SK-N-SH (cell line): Measurements from ENCODE around the gene GMCL1. TPM values are rescaled to one million over a fixed set of nuclear protein-coding genes. Genes with fewer than 3 reads are reported as not detected.
"Not testable (repeated sequence)": the region's sequence is repeated elsewhere in the genome, so short reads cannot be mapped to it uniquely, and the experiment has no call there.

Experiments used
- CTCF ChIA-PET: fragments of 300-600, 350-600 bp; formaldehyde crosslinking; extraction: SDS; loops from one replicate; lab custom pipeline; 2021; lab: Yijun Ruan, JAX
- POLR2A ChIA-PET: fragments of 350-600 bp; sonication (Branson Sonifier 250); formaldehyde crosslinking; extraction: SDS; loops from one replicate; lab custom pipeline; 2020; ENCODE audit warnings: antibody characterized with exemption, inconsistent platforms; lab: Yijun Ruan, JAX
- DNase-seq: peaks from one replicate; pipeline ENCODE4 v3.0.0; 2012
- H2AFZ ChIP-seq: fragments of 200-600 bp; sonication (generic); 2 replicates; pipeline ENCODE4 v1.8.1; 2016; ENCODE audit warnings: antibody characterized with exemption, mild to moderate bottlenecking, low read depth
- H3F3A ChIP-seq: fragments of 200-600 bp; sonication (generic); replicated peaks from 2 replicates; pipeline ENCODE3; 2016; ENCODE audit warnings: antibody characterized with exemption, mild to moderate bottlenecking; ENCODE audit not compliant: insufficient read depth
- H3K27ac ChIP-seq, 2 experiments: fragments of 200-500 bp in 1 of 2; fragments of 200-600 bp in 1 of 2; sonication (Bioruptor generic) in 1 of 2; sonication (generic), shearing (Covaris generic) in 1 of 2; 2 replicates each; pipeline versions ENCODE4 v1.5.1 to v1.6.1; 2014 to 2016; ENCODE audit warnings: low read depth in 2 of 2, inconsistent platforms in 1 of 2, low read length in 1 of 2, mild to moderate bottlenecking in 1 of 2, mixed read lengths in 1 of 2
- H3K27me3 ChIP-seq: fragments of 200-600 bp; sonication (generic), shearing (Covaris generic); 2 replicates; pipeline ENCODE4 v1.6.1; 2016; ENCODE audit warnings: mixed run types; ENCODE audit not compliant: insufficient read depth
- H3K36me3 ChIP-seq, 2 experiments: fragments of 200-500 bp in 1 of 2; fragments of 200-600 bp in 1 of 2; sonication (Bioruptor generic) in 1 of 2; sonication (generic) in 1 of 2; replicated peaks in 1 of 2; 2 replicates each; pipeline versions ENCODE3 to v1.5.1; 2014 to 2016; ENCODE audit warnings: low read length in 1 of 2, mild to moderate bottlenecking in 1 of 2; ENCODE audit not compliant: insufficient read depth in 2 of 2, control insufficient read depth in 1 of 2
- H3K4me1 ChIP-seq, 2 experiments: fragments of 200-500 bp in 1 of 2; fragments of 200-600 bp in 1 of 2; sonication (Bioruptor generic) in 1 of 2; sonication (generic), shearing (Covaris generic) in 1 of 2; 2 replicates each; pipeline versions ENCODE4 v1.5.1 to v1.6.1; 2014 to 2016; ENCODE audit warnings: low read depth in 1 of 2, low read length in 1 of 2, mixed run types in 1 of 2; ENCODE audit not compliant: insufficient read depth in 2 of 2, control insufficient read depth in 1 of 2
- H3K4me2 ChIP-seq: fragments of 200-600 bp; sonication (generic), shearing (Covaris generic); 2 replicates; pipeline ENCODE4 v1.6.1; 2017; ENCODE audit warnings: mixed run types
- H3K4me3 ChIP-seq, 2 experiments: fragments of 200-500 bp in 1 of 2; fragments of 200-600 bp in 1 of 2; sonication (Bioruptor generic) in 1 of 2; sonication (generic), shearing (Covaris generic) in 1 of 2; 2 replicates each; pipeline versions ENCODE4 v1.5.1 to v1.8.1; 2014 to 2016; ENCODE audit warnings: low read depth in 2 of 2, inconsistent platforms in 1 of 2, low read length in 1 of 2, mild to moderate bottlenecking in 1 of 2, mixed read lengths in 1 of 2, moderate library complexity in 1 of 2
- H3K79me2 ChIP-seq: fragments of 200-600 bp; sonication (generic); 2 replicates; pipeline ENCODE4 v1.8.1; 2017; ENCODE audit warnings: mild to moderate bottlenecking; ENCODE audit not compliant: insufficient read depth
- H3K9ac ChIP-seq: fragments of 200-600 bp; sonication (generic); 2 replicates; pipeline ENCODE4 v1.6.1; 2017; ENCODE audit warnings: mixed run types
- H3K9me2 ChIP-seq: fragments of 200-600 bp; sonication (generic); 2 replicates; pipeline ENCODE4 v1.6.1; 2017; ENCODE audit warnings: mixed run types
- H3K9me3 ChIP-seq: fragments of 200-600 bp; sonication (generic); 2 replicates; pipeline ENCODE4 v1.6.1; 2017; ENCODE audit warnings: mixed run types, mild to moderate bottlenecking, moderate library complexity
- H4K20me1 ChIP-seq: fragments of 200-600 bp; sonication (generic); 2 replicates; pipeline ENCODE4 v1.6.1; 2017; ENCODE audit warnings: mild to moderate bottlenecking, mixed run types; ENCODE audit not compliant: insufficient read depth
- CHD2 ChIP-seq: fragments of 150-350 bp; IDR thresholded peaks from 2 replicates; pipeline ENCODE4 v1.6.1; 2018; ENCODE audit warnings: low read length; ENCODE audit not compliant: partially characterized antibody
- CTCF ChIP-seq: fragments of 200-600 bp; sonication (generic); IDR thresholded peaks from 2 replicates; pipeline ENCODE4 v1.6.1; 2017; ENCODE audit warnings: antibody characterized with exemption, mild to moderate bottlenecking, moderate library complexity
- EZH2phosphoT487 ChIP-seq: fragments of 200-600 bp; sonication (generic); IDR thresholded peaks from 2 replicates; pipeline ENCODE4 v1.6.1; 2017; ENCODE audit warnings: low read depth, mixed run types, mild to moderate bottlenecking, antibody characterized with exemption, moderate library complexity, borderline replicate concordance
- JUND ChIP-seq: IDR thresholded peaks from 2 replicates; pipeline ENCODE4 v1.4.0; 2012
- MAX ChIP-seq: IDR thresholded peaks from 2 replicates; pipeline ENCODE4 v1.4.0; 2012; ENCODE audit warnings: low read depth
- NFIC ChIP-seq: IDR thresholded peaks from 2 replicates; pipeline ENCODE4 v1.4.0; 2012; ENCODE audit warnings: borderline replicate concordance
- NRF1 ChIP-seq: IDR thresholded peaks from 2 replicates; pipeline ENCODE4 v1.6.1; 2012; ENCODE audit warnings: low read depth, mild to moderate bottlenecking, low read length
- PBX3 ChIP-seq: IDR thresholded peaks from 2 replicates; pipeline ENCODE4; 2012
- RCOR1 ChIP-seq: fragments of 150-350 bp; IDR thresholded peaks from 2 replicates; pipeline ENCODE4 v1.6.1; 2017; ENCODE audit warnings: antibody characterized with exemption, low read length
- SIN3A ChIP-seq: IDR thresholded peaks from 2 replicates; pipeline ENCODE4 v1.6.1; 2012; ENCODE audit warnings: low read depth, mild to moderate bottlenecking, low read length, moderate library complexity, borderline replicate concordance
- TAF1 ChIP-seq: IDR thresholded peaks from 2 replicates; pipeline ENCODE4 v1.6.1; 2012; ENCODE audit warnings: low read depth, mild to moderate bottlenecking, low read length, moderate library complexity, borderline replicate concordance
- TCF12 ChIP-seq: IDR thresholded peaks from 2 replicates; pipeline ENCODE4 v1.4.0; 2012
- TEAD4 ChIP-seq: IDR thresholded peaks from 2 replicates; pipeline ENCODE4 v1.4.0; 2012; ENCODE audit warnings: mild to moderate bottlenecking, borderline replicate concordance; ENCODE audit not compliant: insufficient read depth
- YY1 ChIP-seq: IDR thresholded peaks from 2 replicates; pipeline ENCODE4 v1.4.0; 2012; ENCODE audit warnings: low read depth, mild to moderate bottlenecking
- WGBS: methylation state at CpG from one replicate; pipeline ENCODE4 v1.1.6; 2017; ENCODE audit warnings: low lambda C conversion rate; 5-methylcytosine and 5-hydroxymethylcytosine counted together
- polyA plus RNA-seq, 3 experiments: library from polyadenylated mRNA; depleted of rRNA; stranded (reverse); fragments of >200 nt; gene quantifications; 2 replicates each; pipeline ENCODE4 v1.2.3, GENCODE V29; 2012
- TF ChIP-seq, protein P1 (sequence below): IDR thresholded peaks from 2 replicates; pipeline ENCODE4 v1.4.0; 2012; ENCODE audit warnings: low read depth, borderline replicate concordance
- TF ChIP-seq, protein P2 (sequence below): fragments of 150-350 bp; IDR thresholded peaks from 2 replicates; pipeline ENCODE4 v1.6.1; 2016; ENCODE audit warnings: mild to moderate bottlenecking, low read depth, low read length

GMCL1 gene
- polyA plus RNA-seq, 1 of the 3 experiments (the other 2 are of a cell fraction): 6.2 TPM

DNA sequence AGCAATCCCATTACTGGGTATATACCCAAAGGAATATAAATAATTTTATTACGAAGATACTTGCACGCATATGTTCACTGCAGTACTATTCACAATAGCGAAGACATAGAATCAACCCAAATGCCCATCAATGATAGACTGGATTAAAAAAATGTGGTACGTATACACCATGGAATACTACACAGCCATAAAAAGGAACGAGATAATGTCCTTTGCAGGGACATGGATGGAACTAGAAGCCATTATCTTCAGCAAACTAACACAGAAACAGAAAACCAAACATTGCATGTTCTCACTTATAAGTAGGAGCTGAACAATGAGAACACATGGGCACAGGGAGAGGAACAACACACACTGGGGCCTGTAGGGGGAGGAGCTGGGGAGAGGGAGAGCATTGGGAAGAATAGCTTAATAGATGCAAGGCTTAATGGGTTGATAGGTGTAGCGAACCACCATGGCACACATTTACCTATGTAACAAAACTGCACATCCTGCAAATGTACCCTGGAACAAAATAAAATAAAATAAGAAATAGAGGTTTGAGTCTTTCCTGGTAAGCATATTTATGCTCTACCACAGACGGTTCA, 63.5 kb downstream of the GMCL1 start:
- H3K36me3 ChIP-seq: peaks cover 17 to 25% of the 10 kb centered on the region in 2 experiments
- not testable (repeated sequence) for H3K27me3 ChIP-seq, H3K4me1 ChIP-seq, DNase-seq, H3K9me3 ChIP-seq, H3K4me2 ChIP-seq, H3K9ac ChIP-seq, H3K27ac ChIP-seq, H4K20me1 ChIP-seq, H3K9me2 ChIP-seq, H3F3A ChIP-seq
- POLR2A ChIA-PET: interaction anchor here (1.5 to 1.8 kb wide), 2 partner anchors 21 to 168 kb away, joined by 3 to 14 read pairs; partner anchors contain the start of gene MXD1
- H2AFZ ChIP-seq: peak overlapping the region; percentile 100
- TF ChIP-seq CTCF: peak; percentile 11; the same call in 1 of the 2 replicates
- WGBS: 91% methylated on average over 7 of the region's 7 CpGs
- H3K79me2 ChIP-seq: peaks cover 40% of the 10 kb centered on the region
- CTCF ChIA-PET: interaction anchor here (1.3 kb wide), 1 partner anchor 168 kb away, joined by 7 read pairs; no protein-coding TSS in a partner anchor
- H3K4me3 ChIP-seq: peak overlapping the region in 1 of 2 experiments; percentile 97; a peak in 1 of 4 replicates

GRCh38 chr2:69893684-69894551, 64.5 kb downstream of the GMCL1 start, which contains the start of gene SNRNP27:
Gene SNRNP27, plus strand, starts transcription at chr2:69893956. Its CDS starts 29 bp downstream, at chr2:69893985.
- no peaks in the 10 kb centered on the region; the same call in 1 of the 2 replicates for H3K9me2 ChIP-seq
- no peaks in the 10 kb centered on the region for H3K27me3 ChIP-seq
- peak; percentile 79 for DNase-seq
- H3K9ac ChIP-seq: peak within 1 kb of the TSS; percentile 93
- peaks cover 0 to 5% of the 10 kb centered on the region in 2 experiments; a peak in 1 of 4 replicates for H3K4me1 ChIP-seq
- H3K4me3 ChIP-seq: peak within 1 kb of the TSS; percentile 81 to 97
- no peaks in the 10 kb centered on the region for H3K9me3 ChIP-seq
- peaks cover 5% of the 10 kb centered on the region; the same call in 1 of the 2 replicates for H4K20me1 ChIP-seq
- ChIA-PET POLR2A (interaction anchor here (0.7 to 1.8 kb wide), 3 partner anchors 20 to 169 kb away, joined by 3 to 14 read pairs (median 4); partner anchors contain the start of gene MXD1), CTCF (interaction anchor here (0.8 to 1.9 kb wide), 6 partner anchors 16 to 169 kb away, joined by 3 to 7 read pairs (median 5); partner anchors contain the start of gene MXD1)
- H3K4me2 ChIP-seq: peak within 1 kb of the TSS; percentile 99
- H3F3A ChIP-seq: peaks cover 4% of the 10 kb centered on the region
- H3K27ac ChIP-seq: peak within 1 kb of the TSS; percentile 76 to 86
- H2AFZ ChIP-seq: peak within 1 kb of the TSS; percentile 100
- peaks cover 46% of the 10 kb centered on the region for H3K79me2 ChIP-seq
- under 1% methylated on average over 29 of the region's 32 CpGs for WGBS
- peaks cover 23 to 31% of the 10 kb centered on the region in 2 experiments for H3K36me3 ChIP-seq
- TF ChIP-seq JUND: 0 out of 2 replicates have a peak, but pooled peaks have one; percentile 23
- TF ChIP-seq, protein P1, sequence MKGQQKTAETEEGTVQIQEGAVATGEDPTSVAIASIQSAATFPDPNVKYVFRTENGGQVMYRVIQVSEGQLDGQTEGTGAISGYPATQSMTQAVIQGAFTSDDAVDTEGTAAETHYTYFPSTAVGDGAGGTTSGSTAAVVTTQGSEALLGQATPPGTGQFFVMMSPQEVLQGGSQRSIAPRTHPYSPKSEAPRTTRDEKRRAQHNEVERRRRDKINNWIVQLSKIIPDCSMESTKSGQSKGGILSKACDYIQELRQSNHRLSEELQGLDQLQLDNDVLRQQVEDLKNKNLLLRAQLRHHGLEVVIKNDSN: no peak
- TF ChIP-seq RCOR1: peak; percentile 52; the same call in 1 of the 2 replicates
- peak; percentile 89 for TF ChIP-seq MAX
- peak; percentile 31; the same call in 1 of the 2 replicates for TF ChIP-seq TCF12
- TF ChIP-seq, protein P2, sequence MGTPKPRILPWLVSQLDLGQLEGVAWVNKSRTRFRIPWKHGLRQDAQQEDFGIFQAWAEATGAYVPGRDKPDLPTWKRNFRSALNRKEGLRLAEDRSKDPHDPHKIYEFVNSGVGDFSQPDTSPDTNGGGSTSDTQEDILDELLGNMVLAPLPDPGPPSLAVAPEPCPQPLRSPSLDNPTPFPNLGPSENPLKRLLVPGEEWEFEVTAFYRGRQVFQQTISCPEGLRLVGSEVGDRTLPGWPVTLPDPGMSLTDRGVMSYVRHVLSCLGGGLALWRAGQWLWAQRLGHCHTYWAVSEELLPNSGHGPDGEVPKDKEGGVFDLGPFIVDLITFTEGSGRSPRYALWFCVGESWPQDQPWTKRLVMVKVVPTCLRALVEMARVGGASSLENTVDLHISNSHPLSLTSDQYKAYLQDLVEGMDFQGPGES: no peak
- TF ChIP-seq PBX3: peak; percentile 20; the same call in 1 of the 2 replicates
- no peak for TF ChIP-seq EZH2phosphoT487
- TF ChIP-seq CHD2: peak; percentile 69
- no peak; the same call in 1 of the 2 replicates for TF ChIP-seq YY1
- no peak for TF ChIP-seq TEAD4
- peak; percentile 68; the same call in 1 of the 2 replicates for TF ChIP-seq SIN3A
- TF ChIP-seq NFIC: no peak
- no peak for TF ChIP-seq NRF1
- peak; percentile 100 for TF ChIP-seq TAF1
